ENCODE data around the gene PIK3R3. TPM values are rescaled to one million over a fixed set of nuclear protein-coding genes. Genes with fewer than 3 reads are reported as not detected.

PIK3R3 gene
- polyA plus RNA-seq, 2 of the 4 experiments (the other 2 are of a cell fraction) = 2.1 to 2.2 TPM

- TF ChIP-seq FOSL2 (IDR thresholded peaks at IDR 0.05) (no peak), FOSL2 (CRISPR knock-in tag; IDR thresholded peaks at IDR 0.05) (no peak), CHD4 (IDR thresholded peaks at IDR 0.05; ENCODE audit: borderline replicate concordance) (no peak), CEBPB (IDR thresholded peaks at IDR 0.05) (no peak), RNF2 (IDR thresholded peaks at IDR 0.05; ENCODE audit: borderline replicate concordance, low read depth) (no peak), ZNF302 (CRISPR knock-in tag; IDR thresholded peaks at IDR 0.05) (no peak)
Observed at GRCh38 chr1:46099215-46099614, 33.2 kb downstream of the PIK3R3 start (continued).

GRCh38 chr1:46098027-46098712 is 34.3 kb downstream of the PIK3R3 start:
- Histone ChIP-seq H3K27ac (no peak overlapping the region), H3K4me2 (no peak overlapping the region), H3K4me1 (no peaks in the 10 kb centered on the region), H3K9me3 (no peaks in the 10 kb centered on the region), H3K4me3 (no peak overlapping the region)
- ChIA-PET POLR2A (no interaction called here), CTCF (interaction anchor here (0.6 kb wide), 1 partner anchor 81 kb away, joined by 3 read pairs; no protein-coding TSS in a partner anchor)
- FAIRE-seq (no peak), DNase-seq (ENCODE audit: low read depth in 1 of 2, low spot score in 1 of 2) (no peak), ATAC-seq (no peak)
- no peak for TF ChIP-seq E2F6 (IDR thresholded peaks at IDR 0.05; ENCODE audit: borderline replicate concordance, low read depth)
- no peak for TF ChIP-seq FOXS1 (CRISPR knock-in tag; IDR thresholded peaks at IDR 0.05)
- no peak for TF ChIP-seq JUNB (IDR thresholded peaks at IDR 0.05)
- no peak for TF ChIP-seq ZFP36 (IDR thresholded peaks at IDR 0.05; ENCODE audit: borderline replicate concordance, partially characterized antibody)
- no peak for TF ChIP-seq MAFK (IDR thresholded peaks at IDR 0.05; ENCODE audit: partially characterized antibody)
- TF ChIP-seq HOXA7 (CRISPR knock-in tag; IDR thresholded peaks at IDR 0.05) = no peak
- no peak for TF ChIP-seq TFCP2L1 (CRISPR knock-in tag; IDR thresholded peaks at IDR 0.05)
- no peak for TF ChIP-seq FOSL2 (IDR thresholded peaks at IDR 0.05)
- TF ChIP-seq FOSL2 (CRISPR knock-in tag; IDR thresholded peaks at IDR 0.05) = no peak
- no peak for TF ChIP-seq ZC3H11A (IDR thresholded peaks at IDR 0.05)
- WGBS (ENCODE audit: missing lambda C conversion rate) = 68% methylated on average over 3 of the region's 3 CpGs

GRCh38 chr1:46097149-46097472 is 35.3 kb downstream of the PIK3R3 start:
- Histone ChIP-seq H3K4me1 (no peaks in the 10 kb centered on the region), H3K9me3 (no peaks in the 10 kb centered on the region), H3K4me2 (no peak overlapping the region), H3K27ac (no peak overlapping the region), H3K4me3 (no peak overlapping the region)
- TF ChIP-seq HOXB13 (CRISPR knock-in tag; IDR thresholded peaks at IDR 0.05; ENCODE audit: low read depth) (no peak), NFE2L2 (conservative IDR thresholded peaks at IDR 0.05; ENCODE audit: low read length) (no peak), ESRRA (IDR thresholded peaks at IDR 0.05; ENCODE audit: borderline replicate concordance, low read length) (no peak), MAX (IDR thresholded peaks at IDR 0.05) (no peak), RFX5 (IDR thresholded peaks at IDR 0.05) (no peak), ZNF302 (CRISPR knock-in tag; IDR thresholded peaks at IDR 0.05) (no peak), E2F6 (IDR thresholded peaks at IDR 0.05; ENCODE audit: borderline replicate concordance, low read depth) (no peak), SREBF2 (IDR thresholded peaks at IDR 0.05) (no peak), RNF2 (IDR thresholded peaks at IDR 0.05; ENCODE audit: borderline replicate concordance, low read depth) (no peak), SMC3 (IDR thresholded peaks at IDR 0.05) (no peak), HOXB5 (CRISPR knock-in tag; IDR thresholded peaks at IDR 0.05) (no peak), ZC3H11A (IDR thresholded peaks at IDR 0.05) (no peak), BCL3 (IDR thresholded peaks at IDR 0.05) (no peak), MYC (IDR thresholded peaks at IDR 0.05; ENCODE audit: borderline replicate concordance, low read length) (no peak), CTCF (IDR thresholded peaks at IDR 0.05) (no peak), NR3C1 (IDR thresholded peaks at IDR 0.05) (no peak)
- WGBS (ENCODE audit: missing lambda C conversion rate) = 82% methylated on average over 1 of the region's 1 CpG
- CTCF ChIA-PET = no interaction called here
- POLR2A ChIA-PET = no interaction called here
- DNase-seq (ENCODE audit: low read depth in 1 of 2, low spot score in 1 of 2) (no peak), FAIRE-seq (no peak), ATAC-seq (no peak)

Measured in A549 (cell line).